ENCODE measurements around the gene GRID1.
"Not testable (repeated sequence)": the region's sequence is repeated elsewhere in the genome, so short reads cannot be mapped to it uniquely, and the experiment has no call there.

Gene GRID1

DNA sequence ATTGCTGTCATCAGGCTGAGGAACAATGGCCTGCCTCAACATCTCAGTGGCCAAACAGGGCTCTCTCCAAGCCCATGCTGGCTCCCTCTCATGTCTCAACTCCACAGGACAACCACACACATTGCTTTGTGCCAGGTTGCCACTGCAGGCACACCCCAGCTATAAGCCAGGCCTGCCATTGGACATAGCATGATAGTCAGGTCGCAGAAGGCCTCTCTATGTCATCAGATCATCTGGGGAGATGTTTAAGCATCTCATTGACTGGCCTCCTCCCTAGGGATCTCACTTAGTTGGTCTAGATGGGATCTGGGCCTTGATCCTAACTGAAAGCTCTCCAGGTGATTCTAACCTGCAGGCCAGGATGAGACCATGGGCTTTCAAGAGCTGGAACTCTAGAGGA is 257.2 kb downstream of the GRID1 start:
- DNase-seq (ENCODE audit: low read depth, low spot score), result no peak

DNA sequence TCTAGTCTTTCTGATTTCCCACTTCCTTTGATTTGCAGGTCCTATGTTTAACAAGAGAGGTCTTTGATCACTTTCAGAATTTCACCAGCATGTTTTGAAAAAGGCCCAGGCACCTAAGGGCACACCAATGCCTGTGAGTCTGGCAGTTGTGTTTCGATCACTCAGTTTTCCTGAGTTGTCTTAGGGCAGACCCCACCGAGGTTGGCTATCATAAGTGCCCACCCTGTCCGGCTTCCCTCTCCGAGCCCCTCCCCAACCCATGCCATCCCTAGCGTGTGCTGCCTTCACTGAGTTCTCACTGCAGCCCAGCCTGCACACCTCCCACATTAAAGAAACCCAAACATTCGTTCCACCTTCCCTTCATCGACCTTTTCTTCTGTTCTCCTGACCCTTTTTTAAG is 257.9 kb downstream of the GRID1 start:
- no peak for DNase-seq (ENCODE audit: low read depth, low spot score)

DNA sequence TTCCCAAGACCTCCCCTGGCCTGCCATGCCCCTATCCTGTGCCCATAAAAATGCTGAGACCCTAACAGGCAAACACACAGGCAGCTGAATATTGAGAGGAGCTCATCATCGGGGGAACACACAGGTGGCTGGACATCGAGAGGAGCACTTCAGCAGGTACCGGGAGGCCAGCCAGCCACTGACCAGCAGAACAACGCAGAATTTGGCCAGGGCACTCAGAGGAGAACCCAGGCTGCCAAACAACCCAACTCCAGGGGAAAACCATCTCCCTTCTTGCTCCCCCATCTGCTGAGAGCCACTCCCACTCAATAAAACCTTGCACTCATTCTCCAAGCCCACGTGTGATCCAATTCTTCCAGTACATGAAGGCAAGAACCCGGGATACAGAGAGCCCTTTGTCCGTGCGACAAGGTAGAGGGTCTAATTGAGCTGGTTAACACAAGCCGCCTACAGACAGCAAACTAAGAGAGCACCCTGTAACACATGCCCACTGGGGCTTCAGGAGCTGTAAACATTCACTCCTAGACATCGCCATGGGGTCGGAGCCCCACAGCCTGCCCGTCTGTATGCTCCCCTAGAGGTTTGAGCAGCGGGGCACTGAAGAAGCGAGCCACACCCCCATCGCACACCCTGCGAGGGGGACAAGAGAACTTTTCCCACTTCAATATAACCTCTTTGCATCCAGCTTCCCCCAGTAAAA is 258.8 kb downstream of the GRID1 start:
- not testable (repeated sequence) for DNase-seq (ENCODE audit: low read depth, low spot score)

DNA sequence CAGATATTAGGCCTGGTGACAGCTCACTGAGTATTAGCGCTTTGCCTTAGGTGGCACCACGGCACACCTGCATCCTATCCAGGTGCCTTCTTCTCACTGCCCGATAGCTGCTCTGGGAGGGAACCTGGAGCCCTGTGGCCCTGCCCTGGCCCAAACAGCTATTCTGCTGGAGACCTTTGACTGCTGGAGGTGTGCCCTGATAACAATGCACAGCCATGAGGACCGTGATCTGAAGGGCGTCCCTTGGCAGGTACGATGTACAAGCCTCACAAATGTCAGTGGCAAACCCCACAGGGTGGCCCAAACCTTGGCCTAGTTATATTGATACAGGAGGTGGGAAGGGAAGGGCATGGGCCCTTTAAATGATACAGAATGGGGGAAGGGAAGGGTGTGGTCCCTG is 259.5 kb downstream of the GRID1 start:
- no peak for DNase-seq (ENCODE audit: low read depth, low spot score)

DNA sequence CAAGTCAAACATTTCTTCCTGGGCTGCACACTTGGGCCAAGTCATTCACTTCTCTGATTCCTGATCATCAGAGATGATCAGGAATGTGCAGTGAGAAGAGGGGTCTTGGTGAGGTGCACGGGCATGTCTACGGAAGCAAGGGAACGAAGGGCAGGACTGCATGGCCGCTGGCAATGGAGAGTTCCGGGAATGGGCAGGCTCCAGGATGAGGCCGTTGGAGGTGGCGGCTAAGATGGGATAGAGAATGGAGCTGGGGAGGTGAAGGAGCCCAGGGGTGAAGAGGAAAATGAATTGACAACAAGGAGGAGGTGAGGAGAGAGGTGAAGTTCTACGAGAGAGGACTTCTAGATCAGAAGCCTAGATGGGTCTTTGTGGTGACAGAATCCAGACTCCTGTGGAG is 260.0 kb downstream of the GRID1 start:
- no peak for DNase-seq (ENCODE audit: low read depth, low spot score)

DNA sequence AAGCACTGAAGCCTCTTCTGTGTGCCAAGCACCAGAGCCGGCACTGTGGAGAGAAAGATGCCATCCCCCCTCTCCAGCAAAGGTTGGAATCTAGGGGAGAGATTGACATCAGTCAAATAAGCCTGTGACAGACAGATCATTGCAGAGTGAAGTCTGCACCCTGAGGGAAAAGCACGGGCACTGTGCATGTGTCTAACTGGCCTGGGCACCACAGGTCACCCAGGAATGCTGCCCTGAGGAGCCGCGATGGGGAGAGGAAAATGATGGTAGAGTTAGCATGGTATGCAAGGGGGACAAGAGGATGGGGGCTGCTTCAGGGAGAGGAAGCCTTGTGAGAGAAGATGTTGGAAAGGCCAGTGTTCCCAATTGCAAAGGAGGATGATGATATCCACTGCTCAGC is 261.0 kb downstream of the GRID1 start:
- no peak for DNase-seq (ENCODE audit: low read depth, low spot score)

DNA sequence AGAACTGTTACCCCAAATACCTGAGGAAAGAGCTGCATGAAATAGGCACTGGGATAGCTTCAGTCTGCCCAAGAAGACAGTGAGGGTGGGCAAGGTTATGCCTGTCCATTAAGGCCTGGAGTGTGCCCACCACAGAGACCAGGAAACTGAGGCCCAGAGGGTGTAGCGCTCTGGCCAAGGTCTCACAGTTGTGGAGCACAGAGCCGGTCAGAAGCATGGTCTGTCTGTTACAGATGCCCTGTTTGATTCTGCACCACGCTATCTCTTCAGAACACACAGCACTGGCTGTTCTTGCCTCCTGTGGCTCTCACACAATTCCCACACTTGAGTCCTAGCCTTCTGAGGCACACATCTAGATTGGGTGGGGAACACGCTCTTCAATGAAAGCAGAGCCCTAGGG is 261.4 kb downstream of the GRID1 start:
- DNase-seq (ENCODE audit: low read depth, low spot score), result no peak

DNA sequence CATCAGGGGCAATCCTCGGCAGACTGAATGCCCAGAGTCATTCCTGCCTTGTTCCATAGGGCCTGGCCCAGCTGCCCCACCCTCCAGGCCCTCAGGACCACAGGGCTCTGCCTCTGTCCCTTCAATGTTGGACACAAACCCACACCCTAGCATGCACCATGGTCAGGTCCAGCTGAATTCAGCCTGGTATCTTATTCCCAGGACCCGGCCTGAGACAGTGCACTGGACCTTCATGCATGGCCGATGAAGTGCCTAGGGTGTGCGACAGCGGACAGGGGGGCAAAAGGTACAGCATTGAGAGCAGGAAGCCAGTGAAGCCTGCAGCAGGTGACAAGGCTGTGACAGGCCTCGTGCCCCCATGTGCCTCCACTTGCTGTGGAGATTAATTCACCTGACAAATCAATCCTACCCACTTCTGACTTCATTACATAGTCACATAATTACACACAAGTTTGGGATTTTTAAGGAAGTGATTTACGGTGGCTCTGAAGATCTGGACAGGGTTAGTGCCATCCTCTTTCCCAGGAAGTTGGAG is 261.9 kb downstream of the GRID1 start:
- DNase-seq (ENCODE audit: low read depth, low spot score), result no peak

DNA sequence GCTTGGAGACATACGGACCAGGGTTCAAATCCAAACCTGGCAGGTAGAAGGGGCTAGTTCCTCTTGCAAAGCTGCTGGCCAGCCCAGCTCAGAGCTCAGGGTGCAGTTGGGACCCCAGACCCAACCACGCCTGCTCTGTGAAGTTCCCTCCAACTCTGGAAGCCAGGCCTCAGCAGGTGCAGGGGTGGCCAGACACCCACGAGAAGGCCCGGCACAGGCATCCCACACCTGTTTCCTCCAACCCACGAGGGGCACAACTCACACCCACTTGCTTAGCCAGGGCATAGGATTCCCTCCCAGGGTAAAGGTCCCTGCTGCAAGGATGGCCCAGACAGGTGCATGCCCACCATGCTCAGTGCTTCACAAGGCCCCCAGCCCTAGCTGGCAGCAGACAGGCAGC is 262.4 kb downstream of the GRID1 start:
- DNase-seq (ENCODE audit: low read depth, low spot score), result no peak

DNA sequence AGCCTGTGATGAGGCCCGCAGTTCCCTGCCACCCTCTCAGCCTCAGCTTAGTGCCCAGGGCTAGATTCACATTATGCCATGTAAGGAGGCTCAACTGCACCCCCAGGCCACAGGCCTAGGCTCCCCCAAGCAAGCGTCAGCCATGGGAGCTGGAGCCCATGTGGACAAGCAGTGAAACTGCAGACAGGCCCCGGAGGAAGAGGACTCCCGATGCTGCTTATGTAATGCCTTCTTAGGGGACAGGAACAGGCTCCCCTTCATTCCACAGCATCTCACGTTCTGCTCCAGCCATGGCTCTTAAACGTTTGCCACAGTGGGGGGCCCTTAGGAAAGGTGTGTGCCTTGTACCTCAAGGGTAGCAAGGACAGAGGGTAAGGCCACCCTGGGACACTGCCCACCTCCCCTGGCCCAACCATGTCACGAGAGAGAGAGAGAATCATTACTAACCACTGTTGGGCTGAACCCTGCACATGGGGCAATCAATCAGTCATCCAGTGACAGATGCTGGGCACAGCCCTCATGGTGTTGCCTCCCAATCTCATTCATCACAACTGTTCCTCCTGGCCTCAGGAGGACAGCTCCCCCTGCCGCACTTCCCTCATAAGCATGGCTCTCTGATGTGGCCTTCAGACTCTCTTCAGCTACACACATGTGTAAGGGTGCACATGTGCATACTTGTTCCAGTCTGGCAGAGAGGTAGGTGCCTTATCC is 263.0 kb downstream of the GRID1 start:
- no peak for DNase-seq (ENCODE audit: low read depth, low spot score)

DNA sequence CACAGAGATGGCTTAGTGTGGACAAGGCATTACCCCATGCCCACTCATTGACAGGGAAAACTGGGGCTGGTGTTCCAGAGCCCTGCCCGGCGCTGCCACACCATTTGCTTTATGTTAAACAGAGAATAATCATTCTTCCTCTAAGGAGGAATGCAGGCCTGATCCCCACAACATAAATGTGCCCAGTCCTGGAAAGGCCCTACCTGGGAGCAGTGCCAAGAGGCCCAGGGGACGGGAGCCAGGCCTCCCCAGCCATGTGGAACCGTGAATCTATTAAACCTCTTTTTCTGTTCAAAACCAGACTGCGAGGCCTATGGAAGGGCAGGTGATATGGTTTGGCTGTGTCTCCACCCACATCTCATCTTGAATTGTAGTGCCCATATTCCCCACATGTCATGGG is 264.1 kb downstream of the GRID1 start:
- DNase-seq (ENCODE audit: low read depth, low spot score), result no peak

DNA sequence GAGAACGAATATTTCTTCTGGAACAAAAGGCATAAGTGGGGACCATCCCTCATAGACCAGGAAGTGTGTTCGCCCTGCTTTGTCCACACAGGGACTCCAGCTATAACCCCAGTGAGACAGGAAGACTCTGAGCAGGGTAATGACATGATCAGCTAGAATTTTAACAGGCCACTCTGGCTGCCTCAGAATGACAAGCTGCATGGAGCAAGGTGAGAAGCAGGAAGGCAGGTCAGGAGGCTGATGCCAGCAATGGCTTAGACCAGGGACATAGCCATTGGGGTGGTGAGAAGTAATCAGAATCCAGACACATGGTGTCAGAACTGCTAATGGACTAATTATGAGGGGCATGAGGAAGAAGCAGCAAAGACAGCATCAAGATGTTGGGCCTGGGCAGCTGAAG is 264.6 kb downstream of the GRID1 start:
- DNase-seq (ENCODE audit: low read depth, low spot score), result no peak

DNA sequence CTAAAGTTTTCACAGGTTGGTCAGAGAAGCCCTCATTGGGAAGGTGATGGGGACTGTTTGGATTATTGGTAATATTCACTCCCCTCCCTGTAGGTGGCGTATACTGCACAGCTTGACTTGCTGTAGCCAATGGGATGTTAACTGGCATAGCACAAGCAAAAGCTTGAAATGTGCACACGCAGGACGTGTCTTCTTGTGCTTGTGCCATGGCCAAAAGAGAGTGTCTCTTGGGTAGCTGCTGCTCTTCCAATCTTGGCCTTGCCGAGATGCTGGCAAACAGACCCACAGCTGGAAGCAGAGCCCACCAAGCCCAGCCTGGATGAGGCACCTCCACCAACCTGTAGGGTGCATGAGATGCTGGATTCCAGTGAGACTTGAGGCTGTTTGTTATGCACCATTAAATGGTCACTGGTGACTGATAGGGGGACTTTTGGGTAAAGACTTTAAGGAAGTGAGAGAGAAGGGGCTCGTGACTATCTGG is 266.0 kb downstream of the GRID1 start:
- DNase-seq (ENCODE audit: low read depth, low spot score), result no peak

DNA sequence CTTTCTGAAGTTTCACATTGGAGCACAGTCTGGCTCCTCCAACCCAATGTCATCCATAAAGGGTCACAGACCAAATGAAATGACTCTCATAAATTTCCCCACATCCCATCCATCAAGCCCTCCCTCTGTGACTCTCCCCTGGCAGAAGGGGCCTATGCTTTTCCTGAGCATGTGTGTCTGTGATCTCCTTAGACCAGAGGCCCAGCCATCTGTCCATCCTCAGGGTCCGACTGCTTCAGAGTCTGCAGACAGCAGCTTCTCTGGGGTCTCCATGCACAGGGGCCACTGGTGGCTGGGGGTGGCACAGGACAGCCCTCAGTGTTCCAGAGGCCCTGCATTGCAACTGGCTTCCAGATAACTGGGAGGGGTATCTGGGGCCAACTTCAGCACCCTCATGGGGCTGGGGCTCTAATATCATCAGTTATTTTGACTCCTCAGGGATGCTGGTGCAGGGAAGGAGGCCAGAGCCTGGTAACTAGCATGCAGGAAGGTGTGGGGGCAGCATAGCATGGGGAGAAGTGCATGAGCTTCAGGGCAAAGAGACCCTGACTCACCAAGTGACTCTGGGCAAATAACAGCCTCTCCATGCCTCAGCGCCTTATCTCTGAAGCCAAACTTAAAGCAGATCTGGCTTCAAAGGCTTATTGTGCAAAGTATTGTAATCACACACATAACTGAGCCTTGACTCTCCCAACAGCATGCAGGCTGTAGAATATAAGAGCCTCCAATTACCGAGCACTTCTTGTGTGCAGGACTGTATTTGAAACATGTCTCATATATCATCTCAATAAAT is 266.9 kb downstream of the GRID1 start:
- DNase-seq (ENCODE audit: low read depth, low spot score), result no peak

DNA sequence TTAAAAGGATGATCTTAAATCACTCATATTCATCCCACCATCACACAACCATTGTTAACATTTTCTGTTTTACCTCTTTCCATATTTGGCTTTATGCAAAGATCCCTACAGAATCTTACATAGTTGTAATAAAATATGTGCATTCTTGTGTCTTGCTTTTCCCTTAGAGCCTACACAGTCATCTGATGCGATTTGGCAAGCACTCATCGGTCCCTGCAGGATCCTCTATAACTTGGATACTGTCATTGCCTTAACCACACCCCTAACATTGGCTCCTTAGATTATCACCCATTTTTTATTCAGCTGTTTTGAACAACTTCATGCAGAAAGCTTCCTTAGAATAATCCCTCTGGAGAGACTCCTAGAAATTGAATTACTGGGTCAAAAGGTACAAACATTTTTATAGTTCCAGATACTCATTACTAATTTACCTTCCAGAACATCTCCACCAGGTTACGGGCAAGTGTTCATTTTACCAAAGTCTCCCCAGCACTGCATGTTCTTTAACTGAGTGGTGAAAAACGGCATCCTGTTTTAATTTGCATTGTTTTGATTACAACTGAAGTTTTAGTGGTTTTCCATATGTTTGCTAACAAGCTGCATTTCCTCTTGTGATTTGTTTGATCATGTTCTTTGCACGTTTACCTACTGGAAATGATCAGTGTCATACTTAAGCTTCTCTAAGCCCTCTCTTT is 268.3 kb downstream of the GRID1 start:
- no peak for DNase-seq (ENCODE audit: low read depth, low spot score)

DNA sequence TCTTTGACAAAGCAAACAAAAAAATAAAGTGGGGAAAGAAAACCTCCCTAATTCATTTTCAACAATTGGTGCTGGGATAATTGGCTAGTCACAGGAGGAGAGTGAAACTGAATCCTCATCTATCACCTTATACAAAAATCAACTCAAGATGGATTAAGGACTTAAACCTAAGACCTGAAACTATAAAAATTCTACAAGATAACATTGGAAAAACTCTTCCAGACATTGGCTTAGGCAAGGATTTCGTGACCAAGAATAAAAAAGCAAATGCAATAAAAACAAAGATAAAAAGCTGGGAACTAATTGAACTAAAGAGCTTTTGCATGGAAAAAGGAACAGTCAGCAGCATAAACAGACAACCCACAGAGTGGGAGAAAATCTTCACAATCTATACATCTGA is 271.5 kb downstream of the GRID1 start:
- not testable (repeated sequence) for DNase-seq (ENCODE audit: low read depth, low spot score)

DNA sequence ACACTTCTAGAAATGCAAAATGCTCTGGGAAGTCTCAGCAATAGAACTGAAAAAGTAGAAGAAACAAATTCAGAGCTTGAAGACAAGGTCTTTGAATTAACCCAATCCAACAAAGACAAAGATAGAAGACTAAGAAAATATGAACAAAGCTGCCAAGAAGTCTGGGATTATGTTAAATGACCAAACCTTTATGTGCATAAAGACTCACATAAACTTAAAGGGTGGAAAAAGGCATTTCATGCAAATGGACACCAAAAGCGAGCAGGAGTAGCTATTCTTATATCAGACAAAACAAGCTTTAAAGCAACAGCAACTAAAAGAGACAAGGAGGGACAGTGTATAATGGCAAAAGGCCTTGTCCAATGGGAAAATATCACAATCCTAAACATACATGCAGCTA is 274.3 kb downstream of the GRID1 start:
- DNase-seq (ENCODE audit: low read depth, low spot score), result not testable (repeated sequence)

DNA sequence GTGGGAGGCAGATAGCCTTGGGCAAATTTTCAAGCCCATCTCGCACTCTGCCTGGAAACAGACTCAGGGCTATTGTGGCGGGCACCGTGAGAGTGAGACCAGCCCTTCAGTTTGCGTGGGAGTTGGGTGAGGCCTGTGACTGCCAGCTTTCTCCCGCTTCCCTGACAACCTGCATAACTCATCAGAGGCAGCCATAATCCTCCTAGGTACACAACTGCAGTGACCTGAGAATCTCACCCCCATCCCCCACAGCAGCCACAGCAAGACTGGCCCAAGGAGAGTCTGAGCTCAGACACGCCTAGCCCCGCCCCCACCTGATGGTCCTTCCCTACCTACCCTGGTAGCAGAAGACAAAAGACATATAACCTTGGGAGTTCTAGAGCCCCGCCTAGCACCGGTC is 275.4 kb downstream of the GRID1 start:
- no peak for DNase-seq (ENCODE audit: low read depth, low spot score)

DNA sequence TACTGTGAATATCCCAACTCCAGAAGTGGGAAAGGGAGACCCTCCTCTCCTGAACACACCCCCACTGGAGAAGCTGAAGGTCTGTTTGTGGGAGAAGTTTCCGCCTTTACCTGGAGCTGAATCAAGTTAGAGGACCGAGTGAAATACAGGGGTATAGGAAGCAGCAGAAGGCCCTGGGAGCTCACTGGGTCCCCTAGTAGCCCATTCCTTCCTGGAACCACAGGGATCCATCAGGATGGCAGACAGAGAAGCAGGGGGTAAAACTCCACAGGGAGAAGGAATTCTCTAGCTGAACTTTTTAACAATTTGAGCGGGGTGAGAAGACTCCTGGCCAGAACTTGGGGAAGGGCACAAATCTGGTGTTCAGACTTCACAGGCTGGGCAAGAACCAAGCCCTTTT is 275.8 kb downstream of the GRID1 start:
- no peak for DNase-seq (ENCODE audit: low read depth, low spot score)

DNA sequence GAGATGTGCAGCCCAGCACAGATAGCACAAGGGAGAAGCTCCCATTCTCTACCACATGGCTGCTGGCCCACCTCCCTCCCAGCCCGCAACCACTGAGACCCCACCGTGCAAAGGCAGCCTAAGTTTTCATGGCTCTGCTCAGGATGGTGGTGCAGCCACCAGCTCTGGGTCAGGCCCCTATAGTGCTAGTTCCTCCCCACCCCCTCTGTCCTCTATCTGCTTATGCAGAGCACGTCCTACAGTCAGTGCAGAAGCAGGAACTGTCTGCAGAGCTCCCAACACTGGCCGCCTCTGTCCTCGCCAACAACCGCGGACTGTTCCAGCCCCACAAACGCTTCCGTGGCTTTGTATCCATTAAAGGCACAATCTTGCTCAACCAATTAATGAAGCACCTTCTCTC is 278.9 kb downstream of the GRID1 start:
- no peak for DNase-seq (ENCODE audit: low read depth, low spot score)

DNA sequence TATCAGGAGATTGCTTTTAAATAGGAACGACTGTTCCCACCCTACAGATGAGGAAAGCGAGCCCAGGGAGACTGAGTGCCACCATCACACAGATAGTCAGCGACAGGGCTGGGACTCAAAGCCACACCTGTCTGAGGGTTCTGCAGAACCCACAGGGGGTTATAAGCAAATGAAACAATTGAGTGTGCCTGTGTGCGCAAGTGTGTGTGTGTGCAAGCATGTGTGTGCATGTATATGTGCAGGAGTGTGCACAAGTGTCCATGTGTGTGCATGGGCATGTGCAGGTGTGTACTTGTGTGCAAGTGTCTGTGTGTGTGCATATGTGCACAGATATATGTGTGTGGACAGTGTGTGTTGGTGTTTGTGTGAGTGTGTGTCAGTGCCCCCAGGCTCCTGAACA is 280.2 kb downstream of the GRID1 start:
- DNase-seq (ENCODE audit: low read depth, low spot score), result no peak

DNA sequence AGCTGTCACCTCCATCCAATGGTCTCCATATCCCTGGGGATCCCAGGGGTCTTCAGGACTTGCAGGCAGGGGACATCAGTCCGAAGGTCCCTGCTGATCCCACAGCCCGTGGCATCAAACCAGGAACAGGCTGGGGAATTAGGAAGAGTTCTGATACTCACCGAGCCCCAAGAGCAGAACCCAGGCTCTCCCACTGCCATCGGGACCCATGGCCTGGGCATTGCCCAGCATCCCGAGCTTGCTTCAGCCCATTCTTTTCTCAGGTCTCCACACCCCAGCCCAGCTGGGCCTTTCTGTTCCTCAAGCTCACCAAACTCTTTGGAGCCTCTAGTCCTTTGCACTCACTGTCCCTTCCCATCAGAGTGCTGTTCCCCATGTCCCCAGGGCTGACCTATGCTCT is 280.9 kb downstream of the GRID1 start:
- no peak for DNase-seq (ENCODE audit: low read depth, low spot score)

All from brain pericyte (primary cell).